HEK293T (cell line): ENCODE results near the gene SH3GL3.

Experiments
- CTCF ChIA-PET: fragments of 350-600 bp; formaldehyde crosslinking; extraction: SDS; loops from one replicate; lab custom pipeline; 2021; ENCODE audit warnings: antibody characterized with exemption, inconsistent platforms; lab: Yijun Ruan, JAX
- POLR2A ChIA-PET: fragments of 350-600 bp; formaldehyde crosslinking; extraction: SDS; loops from one replicate; lab custom pipeline; 2020; ENCODE audit warnings: antibody characterized with exemption, inconsistent platforms; lab: Yijun Ruan, JAX
- DNase-seq: peaks from one replicate; pipeline ENCODE4 v3.0.0; 2012; ENCODE audit warnings: mixed read lengths; ENCODE audit errors: extremely low spot score
- ARNT ChIP-seq: fragments of 450-650 bp; IDR thresholded peaks from 2 replicates; pipeline ENCODE4 v1.6.1; 2017; ENCODE audit warnings: mild to moderate bottlenecking
- BHLHE40 ChIP-seq: fragments of 450-650 bp; IDR thresholded peaks from 2 replicates; pipeline ENCODE4 v1.6.1; 2016; ENCODE audit warnings: mild to moderate bottlenecking, moderate library complexity, borderline replicate concordance
- CTBP1 ChIP-seq: fragments of 450-650 bp; IDR thresholded peaks from 2 replicates; pipeline ENCODE4 v1.6.1; 2016; ENCODE audit warnings: borderline replicate concordance
- ELF4 ChIP-seq: fragments of 450-650 bp; IDR thresholded peaks from 2 replicates; pipeline ENCODE4 v1.6.1; 2017; ENCODE audit warnings: antibody characterized with exemption
- FOXA1 ChIP-seq: fragments of 450-650 bp; IDR thresholded peaks from 2 replicates; pipeline ENCODE4 v1.6.1; 2016; ENCODE audit warnings: mild to moderate bottlenecking
- FOXK2 ChIP-seq: fragments of 450-650 bp; IDR thresholded peaks from 2 replicates; pipeline ENCODE4 v1.6.1; 2016; ENCODE audit warnings: mild to moderate bottlenecking
- FOXM1 ChIP-seq: fragments of 450-650 bp; IDR thresholded peaks from 2 replicates; pipeline ENCODE4 v1.6.1; 2017; ENCODE audit warnings: mild to moderate bottlenecking, borderline replicate concordance
- HDGF ChIP-seq: fragments of 450-650 bp; IDR thresholded peaks from 2 replicates; pipeline ENCODE4 v1.6.1; 2017; ENCODE audit warnings: antibody characterized with exemption, borderline replicate concordance
- L3MBTL2 ChIP-seq: fragments of 450-650 bp; conservative IDR thresholded peaks from 2 replicates; pipeline ENCODE4 v1.6.1; 2016; ENCODE audit warnings: mild to moderate bottlenecking
- LEF1 ChIP-seq: fragments of 450-650 bp; IDR thresholded peaks from 2 replicates; pipeline ENCODE4 v1.6.1; 2017; ENCODE audit warnings: mild to moderate bottlenecking, borderline replicate concordance
- NFRKB ChIP-seq: fragments of 450-650 bp; IDR thresholded peaks from 2 replicates; pipeline ENCODE4 v1.6.1; 2016; ENCODE audit warnings: mild to moderate bottlenecking, moderate library complexity
- SP1 ChIP-seq: fragments of 450-650 bp; IDR thresholded peaks from 2 replicates; pipeline ENCODE4 v1.6.1; 2017
- SUZ12 ChIP-seq: fragments of 450-650 bp; IDR thresholded peaks from 2 replicates; pipeline ENCODE4 v1.6.1; 2016; ENCODE audit warnings: mild to moderate bottlenecking
- TARDBP ChIP-seq: fragments of 450-650 bp; IDR thresholded peaks from 2 replicates; pipeline ENCODE4 v1.6.1; 2016
- ZNF384 ChIP-seq: fragments of 450-650 bp; IDR thresholded peaks from 2 replicates; pipeline ENCODE4 v1.6.1; 2016
- TF ChIP-seq, protein P1 (sequence below): fragments of 450-650 bp; IDR thresholded peaks from 2 replicates; pipeline ENCODE4 v1.6.1; 2016

SH3GL3 gene

DNA sequence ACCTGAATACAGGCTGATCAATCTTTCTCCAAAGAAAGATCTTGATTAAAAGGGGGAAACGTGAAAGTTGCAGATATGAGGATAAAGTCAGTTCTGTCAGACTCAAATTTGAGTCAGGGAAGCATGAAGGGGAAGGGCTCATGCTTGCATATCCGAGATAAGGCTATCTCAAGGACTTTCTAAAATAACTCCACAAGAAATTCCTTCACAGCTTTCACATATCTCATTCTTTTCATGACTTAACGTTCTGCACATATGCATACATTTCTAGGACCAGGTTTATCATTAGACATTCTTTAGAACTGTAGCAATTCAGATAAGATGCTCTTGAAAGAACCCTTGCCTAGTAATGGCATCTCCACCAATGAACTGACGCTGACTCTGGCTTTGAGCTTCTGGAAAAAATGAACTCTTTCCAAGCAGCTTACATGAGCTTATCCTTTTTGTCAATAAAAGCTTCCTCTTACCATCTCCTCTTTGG, 15.9 kb downstream of the SH3GL3 start:
- POLR2A ChIA-PET: interaction anchor here (1.5 kb wide), 1 partner anchor 16 kb away, joined by 4 read pairs; the partner anchor contains the start of gene SH3GL3
- TF ChIP-seq L3MBTL2 (no peak), TARDBP (no peak), FOXK2 (no peak), NFRKB (no peak), HDGF (no peak), ZNF384 (no peak), FOXA1 (no peak), SUZ12 (no peak), FOXM1 (no peak), CTBP1 (no peak), ELF4 (no peak)
- CTCF ChIA-PET: interaction anchor here (0.6 kb wide), 1 partner anchor 25 kb away, joined by 3 read pairs; no protein-coding TSS in a partner anchor
- no peak for DNase-seq

DNA sequence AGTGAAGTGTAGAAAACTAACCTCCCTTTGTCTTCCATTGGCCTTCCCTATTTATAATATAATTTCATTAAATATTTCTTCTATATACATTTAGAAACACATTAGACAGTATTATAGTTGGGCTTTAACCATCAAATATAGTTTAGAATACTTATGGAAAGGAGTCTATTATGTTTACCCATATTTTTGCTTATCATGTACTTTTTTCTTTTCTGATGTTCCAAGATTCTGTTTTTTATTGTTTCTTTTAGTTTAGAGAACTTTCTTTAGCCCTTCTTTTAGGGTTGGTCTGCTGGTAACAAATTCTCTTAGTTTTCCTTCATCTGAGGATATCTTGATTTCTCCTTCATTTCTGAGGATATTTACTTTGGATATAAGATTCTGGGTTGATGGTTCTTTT, 23.7 kb downstream of the SH3GL3 start:
- ChIA-PET CTCF (no interaction called here), POLR2A (no interaction called here)
- no peak for DNase-seq

DNA sequence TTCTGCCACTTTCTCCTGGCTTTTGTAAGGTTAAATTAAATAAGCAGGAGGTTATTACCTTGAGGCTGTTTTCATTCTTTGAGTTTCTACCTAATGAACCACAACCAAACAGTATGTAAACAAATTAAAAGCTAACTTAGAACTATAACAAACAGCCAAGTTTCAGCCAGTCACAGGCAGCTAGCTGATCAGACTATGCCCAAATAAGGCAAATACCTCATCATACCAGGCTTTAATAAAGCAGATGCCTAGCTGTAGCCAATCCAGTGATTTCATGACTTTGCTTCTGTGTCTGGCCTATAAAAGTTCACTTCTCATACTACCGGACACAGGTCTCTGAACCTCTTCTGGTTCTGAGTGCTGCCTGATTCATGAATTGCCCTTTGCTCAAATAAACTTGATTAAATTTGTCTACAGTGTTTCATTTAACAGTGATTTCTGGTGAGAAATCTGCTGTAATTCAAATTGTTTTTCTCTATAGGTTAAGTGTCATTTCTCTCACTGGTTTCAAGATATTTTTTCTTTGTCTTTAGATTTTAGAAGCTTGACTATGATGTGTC, 24.2 kb downstream of the SH3GL3 start:
- ChIA-PET CTCF (no interaction called here), POLR2A (no interaction called here)
- TF ChIP-seq L3MBTL2: no peak
- no peak for TF ChIP-seq BHLHE40

More for the DNA sequence above, 23.7 kb downstream of the SH3GL3 start:
- TF ChIP-seq SP1: no peak

DNA sequence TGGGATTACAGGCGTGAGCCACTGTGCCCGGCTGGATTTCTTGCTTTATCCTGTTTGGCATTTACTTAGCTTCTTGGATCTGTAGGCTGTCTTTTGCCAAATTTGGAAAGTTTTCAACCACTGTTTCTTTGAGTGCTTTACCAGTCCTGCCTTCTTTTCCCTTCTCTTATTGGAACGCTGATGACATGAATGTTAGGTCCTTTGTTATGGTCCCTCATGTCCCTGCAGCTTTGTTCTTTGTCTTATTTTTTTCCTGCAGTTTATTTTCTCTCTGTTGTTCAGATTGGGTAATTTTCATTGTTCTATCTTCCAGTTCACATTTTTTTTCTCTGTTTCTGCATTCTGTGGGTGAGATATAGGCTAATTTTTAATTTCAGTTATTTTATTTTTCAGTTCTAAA, 25.0 kb downstream of the SH3GL3 start:
- TF ChIP-seq SUZ12 (no peak), BHLHE40 (no peak), HDGF (no peak), NFRKB (no peak), FOXK2 (no peak), ARNT (no peak), CTBP1 (no peak), ZNF384 (no peak), L3MBTL2 (no peak), TARDBP (no peak), SP1 (no peak), FOXA1 (no peak), LEF1 (no peak), FOXM1 (no peak), ELF4 (no peak)
- TF ChIP-seq, protein P1, sequence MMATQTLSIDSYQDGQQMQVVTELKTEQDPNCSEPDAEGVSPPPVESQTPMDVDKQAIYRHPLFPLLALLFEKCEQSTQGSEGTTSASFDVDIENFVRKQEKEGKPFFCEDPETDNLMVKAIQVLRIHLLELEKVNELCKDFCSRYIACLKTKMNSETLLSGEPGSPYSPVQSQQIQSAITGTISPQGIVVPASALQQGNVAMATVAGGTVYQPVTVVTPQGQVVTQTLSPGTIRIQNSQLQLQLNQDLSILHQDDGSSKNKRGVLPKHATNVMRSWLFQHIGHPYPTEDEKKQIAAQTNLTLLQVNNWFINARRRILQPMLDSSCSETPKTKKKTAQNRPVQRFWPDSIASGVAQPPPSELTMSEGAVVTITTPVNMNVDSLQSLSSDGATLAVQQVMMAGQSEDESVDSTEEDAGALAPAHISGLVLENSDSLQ: no peak
- no peak for DNase-seq
- ChIA-PET CTCF (no interaction called here), POLR2A (no interaction called here)

More for the DNA sequence above, 24.2 kb downstream of the SH3GL3 start:
- DNase-seq: no peak

DNA sequence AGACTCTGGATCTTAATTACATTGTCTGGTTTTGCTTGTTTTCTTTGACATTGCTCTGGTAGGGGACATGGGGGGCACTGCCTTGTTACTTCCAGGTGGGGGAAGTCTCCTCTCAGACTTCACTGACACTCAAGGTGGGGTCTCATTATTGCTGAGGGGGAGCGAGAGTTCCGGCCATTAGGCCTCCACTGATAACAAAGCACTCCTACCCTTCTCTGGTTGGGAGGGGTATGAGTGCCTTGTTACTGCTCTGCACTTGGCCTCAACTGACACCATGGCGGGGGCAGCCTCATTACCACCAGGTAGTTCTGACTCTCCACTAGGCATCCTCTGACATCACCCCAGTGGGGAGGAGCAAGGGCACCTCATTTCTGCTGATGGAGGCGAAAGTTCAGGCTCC, 25.7 kb downstream of the SH3GL3 start:
- no peak for DNase-seq
- ChIA-PET POLR2A (no interaction called here), CTCF (no interaction called here)
- TF ChIP-seq BHLHE40 (no peak), FOXK2 (no peak), HDGF (no peak), FOXA1 (no peak), ZNF384 (no peak), LEF1 (no peak), CTBP1 (no peak), FOXM1 (no peak), NFRKB (no peak), SP1 (no peak)
- TF ChIP-seq, protein P1: no peak

DNA sequence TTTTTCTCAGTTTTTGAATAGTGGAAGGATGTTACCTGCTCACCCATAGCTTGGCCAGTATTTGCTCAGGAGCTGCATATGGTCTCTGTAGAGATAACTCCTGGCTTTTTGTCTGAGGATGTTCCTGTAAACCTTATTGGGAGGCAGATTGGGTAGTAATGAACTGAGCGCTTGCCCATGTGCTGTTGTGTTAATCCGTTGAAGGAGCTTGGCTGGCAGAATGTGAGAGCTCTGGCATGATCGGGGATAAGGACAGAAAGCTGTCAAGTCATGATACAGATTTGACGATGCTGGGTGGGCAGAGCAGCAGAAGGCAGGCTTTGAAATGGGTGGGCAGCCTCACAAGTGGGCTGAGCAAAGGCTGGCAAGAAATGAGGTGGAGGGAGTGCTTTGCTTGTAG, 27.4 kb downstream of the SH3GL3 start:
- POLR2A ChIA-PET: no interaction called here
- no peak for DNase-seq
- CTCF ChIA-PET: no interaction called here
- TF ChIP-seq ELF4 (no peak), FOXA1 (no peak), L3MBTL2 (no peak), LEF1 (no peak), TARDBP (no peak), SUZ12 (no peak), ARNT (no peak), FOXK2 (no peak), NFRKB (no peak), BHLHE40 (no peak), FOXM1 (no peak), ZNF384 (no peak), CTBP1 (no peak), HDGF (no peak), SP1 (no peak)
- TF ChIP-seq, protein P1: no peak

DNA sequence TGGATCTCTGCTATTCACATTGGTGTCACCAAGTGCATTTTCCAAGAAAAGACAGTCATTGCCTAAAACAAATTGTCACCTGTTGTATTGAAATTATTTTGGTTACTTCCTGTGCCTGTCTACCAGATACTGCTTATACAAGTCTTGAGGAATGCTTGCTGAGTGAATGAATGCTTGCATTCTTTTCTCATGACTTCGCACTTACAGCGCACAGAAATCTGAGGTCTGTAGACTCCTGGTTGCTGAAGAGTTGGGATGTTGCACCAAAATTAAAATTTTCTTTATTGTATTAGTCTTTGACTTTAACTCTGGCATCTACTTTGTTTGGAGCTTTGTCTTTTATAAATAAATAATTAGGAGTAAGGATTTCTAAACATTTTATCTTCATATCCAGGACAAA, 28.4 kb downstream of the SH3GL3 start:
- DNase-seq: no peak
- POLR2A ChIA-PET: no interaction called here
- CTCF ChIA-PET: no interaction called here
- TF ChIP-seq ELF4 (no peak), BHLHE40 (no peak)
